Measurements from ENCODE around the gene ABCD4.

ABCD4 gene

DNA sequence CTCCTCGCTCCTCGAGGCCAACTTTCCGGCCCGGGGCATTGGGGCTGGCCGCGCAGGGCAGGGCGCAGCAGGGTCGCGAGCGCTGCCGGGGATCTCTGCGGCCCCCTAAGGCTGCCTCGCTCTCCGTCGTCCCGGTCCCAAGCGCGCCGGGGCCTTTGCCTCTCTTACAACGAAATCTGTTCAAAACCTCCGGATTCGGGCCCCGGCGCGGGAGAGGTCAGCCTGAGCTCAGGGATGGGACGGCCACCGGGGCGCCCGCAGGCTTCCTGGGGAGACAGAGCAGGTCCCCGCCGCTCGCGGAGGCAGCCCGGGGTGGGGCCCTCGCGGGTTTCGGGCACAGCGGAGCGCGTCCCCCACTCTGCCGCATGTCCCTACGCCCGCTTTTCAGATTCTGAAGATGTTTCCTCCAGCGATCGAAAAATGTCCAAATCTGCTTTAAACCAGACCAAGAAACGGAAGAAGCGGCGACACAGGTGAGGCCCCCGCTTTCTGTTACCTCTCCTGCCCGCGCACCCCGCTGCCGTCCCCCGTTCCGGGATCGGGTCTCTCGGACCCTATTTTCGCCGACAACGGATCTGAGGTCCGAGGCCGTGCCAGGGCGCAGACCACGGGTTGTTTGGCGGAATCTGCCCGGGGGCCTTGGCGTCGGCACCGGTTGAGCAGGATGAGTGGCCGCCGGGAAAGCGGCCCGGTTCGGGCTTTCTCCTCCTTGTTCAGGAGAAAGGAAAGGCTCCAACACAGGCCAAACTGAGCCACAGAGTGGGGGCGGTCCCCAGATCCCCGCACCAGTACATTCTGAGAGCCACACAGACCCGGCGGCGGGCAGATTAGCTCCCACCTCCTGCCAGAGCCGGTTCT lies 61.7 kb downstream of the ABCD4 start:
- peaks cover 82% of the 10 kb centered on the region for H3K27me3 ChIP-seq (replicated peaks)
- DNase-seq, result no peak
- in situ Hi-C loops (cut with HindIII; ENCODE audit: low pct_ligation_motif_present, low sequenced_read_pairs), result no loop called here
- TF ChIP-seq, protein P1, sequence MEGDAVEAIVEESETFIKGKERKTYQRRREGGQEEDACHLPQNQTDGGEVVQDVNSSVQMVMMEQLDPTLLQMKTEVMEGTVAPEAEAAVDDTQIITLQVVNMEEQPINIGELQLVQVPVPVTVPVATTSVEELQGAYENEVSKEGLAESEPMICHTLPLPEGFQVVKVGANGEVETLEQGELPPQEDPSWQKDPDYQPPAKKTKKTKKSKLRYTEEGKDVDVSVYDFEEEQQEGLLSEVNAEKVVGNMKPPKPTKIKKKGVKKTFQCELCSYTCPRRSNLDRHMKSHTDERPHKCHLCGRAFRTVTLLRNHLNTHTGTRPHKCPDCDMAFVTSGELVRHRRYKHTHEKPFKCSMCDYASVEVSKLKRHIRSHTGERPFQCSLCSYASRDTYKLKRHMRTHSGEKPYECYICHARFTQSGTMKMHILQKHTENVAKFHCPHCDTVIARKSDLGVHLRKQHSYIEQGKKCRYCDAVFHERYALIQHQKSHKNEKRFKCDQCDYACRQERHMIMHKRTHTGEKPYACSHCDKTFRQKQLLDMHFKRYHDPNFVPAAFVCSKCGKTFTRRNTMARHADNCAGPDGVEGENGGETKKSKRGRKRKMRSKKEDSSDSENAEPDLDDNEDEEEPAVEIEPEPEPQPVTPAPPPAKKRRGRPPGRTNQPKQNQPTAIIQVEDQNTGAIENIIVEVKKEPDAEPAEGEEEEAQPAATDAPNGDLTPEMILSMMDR (IDR thresholded peaks at IDR 0.05; ENCODE audit: low read depth, low read length, missing control alignments), result no peak
- H3K4me3 ChIP-seq (ENCODE audit: low read depth, low read length), result no peak overlapping the region
- H3K27ac ChIP-seq, result no peak overlapping the region
- no peaks in the 10 kb centered on the region for H3K36me3 ChIP-seq (replicated peaks)

DNA sequence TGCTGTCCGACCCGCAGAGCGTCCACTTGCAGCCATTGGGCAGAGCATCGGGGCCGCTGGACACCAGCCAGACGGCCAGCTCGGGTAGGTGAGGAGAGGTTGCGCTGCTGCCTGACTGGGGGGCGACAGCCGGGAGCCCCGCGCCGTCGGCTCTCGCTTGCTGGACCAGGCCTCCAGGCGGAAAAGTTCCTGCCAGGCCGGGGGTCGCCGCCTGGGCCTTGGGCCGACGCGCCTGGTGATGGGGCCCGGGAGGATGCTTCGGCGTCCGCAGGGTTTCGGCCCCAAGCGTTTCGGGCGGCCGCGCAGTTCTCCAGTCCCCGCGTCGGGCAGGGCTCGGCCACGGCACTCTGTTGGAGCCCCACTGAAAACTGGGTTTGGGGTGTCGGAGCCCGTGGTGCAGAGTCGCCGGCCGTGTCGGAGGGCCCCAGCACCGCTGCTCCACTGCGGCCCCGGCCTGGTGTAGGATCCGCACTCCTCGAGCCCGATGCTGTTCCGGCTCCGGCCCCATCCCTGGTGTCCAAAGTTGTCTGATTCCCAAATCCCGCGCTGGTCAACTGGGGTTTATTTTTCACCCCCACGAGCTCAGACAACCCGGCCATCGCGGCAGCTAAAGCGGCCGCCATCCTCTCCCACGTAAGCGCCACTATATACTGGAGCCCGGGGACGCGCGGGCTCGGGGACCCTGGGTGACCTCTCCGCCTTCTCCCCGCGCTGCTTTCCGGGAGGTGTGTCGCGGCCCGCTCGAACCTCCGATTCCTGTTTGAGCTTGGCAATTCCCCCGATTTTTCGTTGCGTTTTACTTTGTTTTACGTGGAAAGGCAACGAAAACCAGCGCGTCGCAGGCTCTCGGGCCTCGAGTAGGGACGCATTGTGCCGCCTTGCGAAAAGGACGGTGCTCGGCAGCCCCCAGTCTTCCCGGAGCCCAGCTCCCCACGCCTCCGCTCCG lies 62.6 kb downstream of the ABCD4 start:
- H3K27me3 ChIP-seq (replicated peaks), result peaks cover 75% of the 10 kb centered on the region
- TF ChIP-seq, protein P1 (IDR thresholded peaks at IDR 0.05; ENCODE audit: low read depth, low read length, missing control alignments), result no peak
- H3K36me3 ChIP-seq (replicated peaks), result no peaks in the 10 kb centered on the region
- no peak for DNase-seq
- no peak overlapping the region for H3K27ac ChIP-seq
- in situ Hi-C loops (cut with HindIII; ENCODE audit: low pct_ligation_motif_present, low sequenced_read_pairs), result no loop called here
- H3K4me3 ChIP-seq (ENCODE audit: low read depth, low read length), result no peak overlapping the region

DNA sequence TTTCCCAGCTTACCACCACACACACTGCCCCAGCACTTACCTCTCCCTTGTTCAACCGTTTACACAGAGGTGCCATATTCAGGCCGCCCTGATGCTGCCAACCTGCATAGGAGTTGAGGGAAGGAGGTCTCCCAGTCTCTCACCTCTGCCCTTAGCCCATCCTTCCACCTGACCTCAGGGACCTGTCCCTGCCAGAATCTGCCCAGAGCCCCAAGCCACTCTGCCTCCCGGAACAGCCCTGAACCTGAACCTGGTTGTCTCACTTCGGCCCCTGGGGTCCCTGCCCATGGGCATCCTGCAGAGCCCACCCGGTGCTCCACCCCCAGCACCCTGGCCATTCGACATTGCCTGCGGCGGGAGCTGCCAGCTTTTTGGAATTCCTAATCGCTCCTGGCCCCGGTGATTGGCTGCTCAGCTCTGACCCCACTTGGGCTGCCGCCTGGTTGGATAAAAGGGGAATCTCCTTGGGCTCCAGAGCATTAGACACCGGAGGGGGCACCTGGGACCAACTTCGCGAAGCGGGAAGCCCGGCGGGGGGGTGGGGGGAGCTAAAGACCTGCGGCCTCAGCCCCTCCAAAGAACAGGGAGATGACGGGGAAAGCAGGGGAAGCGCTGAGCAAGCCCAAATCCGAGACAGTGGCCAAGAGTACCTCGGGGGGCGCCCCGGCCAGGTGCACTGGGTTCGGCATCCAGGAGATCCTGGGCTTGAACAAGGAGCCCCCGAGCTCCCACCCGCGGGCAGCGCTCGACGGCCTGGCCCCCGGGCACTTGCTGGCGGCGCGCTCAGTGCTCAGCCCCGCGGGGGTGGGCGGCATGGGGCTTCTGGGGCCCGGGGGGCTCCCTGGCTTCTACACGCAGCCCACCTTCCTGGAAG lies 63.5 kb downstream of the ABCD4 start, which contains the start of gene VSX2:
TSS of gene VSX2 (plus strand) at position 476 of the 874 bp plus-strand sequence. CDS start at position 589, 113 bp downstream.
- DNase-seq, result no peak
- Histone ChIP-seq H3K36me3 (replicated peaks) (no peaks in the 10 kb centered on the region), H3K27ac (no peak within 1 kb of the TSS), H3K27me3 (replicated peaks) (peaks cover 69% of the 10 kb centered on the region), H3K4me3 (ENCODE audit: low read depth, low read length) (no peak within 1 kb of the TSS)
- in situ Hi-C loops (cut with HindIII; ENCODE audit: low pct_ligation_motif_present, low sequenced_read_pairs), result no loop called here
- TF ChIP-seq, protein P1 (IDR thresholded peaks at IDR 0.05; ENCODE audit: low read depth, low read length, missing control alignments), result no peak

DNA sequence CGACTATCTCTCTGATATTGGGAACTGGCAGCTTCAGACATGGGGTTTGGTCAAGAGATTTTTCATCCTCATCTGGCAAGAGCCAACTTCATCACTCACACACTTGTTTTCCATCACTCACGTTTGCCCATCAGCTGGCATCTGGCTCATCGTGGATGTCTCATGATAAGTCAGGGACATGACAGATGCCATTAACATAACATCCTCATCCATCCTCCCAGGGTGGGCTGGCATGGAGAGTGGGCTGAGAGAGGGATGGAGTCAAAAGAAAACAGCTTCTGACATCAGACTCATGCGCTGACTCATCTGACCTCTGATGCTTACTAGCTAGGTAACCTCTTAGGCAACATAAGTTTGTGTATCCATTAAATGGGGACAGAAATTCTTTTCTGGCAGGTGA lies 65.3 kb downstream of the ABCD4 start:
- Histone ChIP-seq H3K4me3 (ENCODE audit: low read depth, low read length) (no peak overlapping the region), H3K36me3 (replicated peaks) (no peaks in the 10 kb centered on the region), H3K27ac (no peak overlapping the region), H3K27me3 (replicated peaks) (peaks cover 51% of the 10 kb centered on the region)
- in situ Hi-C loops (cut with HindIII; ENCODE audit: low pct_ligation_motif_present, low sequenced_read_pairs), result no loop called here
- DNase-seq, result no peak
- TF ChIP-seq, protein P1 (IDR thresholded peaks at IDR 0.05; ENCODE audit: low read depth, low read length, missing control alignments), result no peak

Measured in brain microvascular endothelial cell (primary cell).